Mesothelial cell of epicardium (in vitro differentiated cells): ENCODE results near the gene TUSC2. TPM values are rescaled to one million over a fixed set of nuclear protein-coding genes. Genes with fewer than 3 reads are reported as not detected.
A peak's percentile ranks its signal among the peaks of the same experiment; 100 is the strongest.
"Not testable (repeated sequence)": the region's sequence is repeated elsewhere in the genome, so short reads cannot be mapped to it uniquely, and the experiment has no call there.

ENCODE experiments used
- DNase-seq, 2 experiments: peaks; one replicate each; pipeline ENCODE4 v3.0.0; 2021; ENCODE audit warnings: low spot score in 2 of 2; ENCODE audit not compliant: unreplicated experiment in 2 of 2
- H3K27ac Mint-ChIP-seq: 2 replicates; pipeline ENCODE4 v1.8.0; 2021; ENCODE audit warnings: mixed read lengths
- H3K27me3 Mint-ChIP-seq: 2 replicates; pipeline ENCODE4 v1.8.0; 2021; ENCODE audit warnings: low read depth, mixed read lengths
- H3K36me3 Mint-ChIP-seq: 2 replicates; pipeline ENCODE4 v1.8.0; 2021; ENCODE audit warnings: mixed read lengths
- H3K4me1 Mint-ChIP-seq: 2 replicates; pipeline ENCODE4 v1.8.0; 2021; ENCODE audit warnings: mixed read lengths
- H3K4me3 Mint-ChIP-seq: 2 replicates; pipeline ENCODE4 v1.8.0; 2021; ENCODE audit warnings: mild to moderate bottlenecking, moderate library complexity, mixed read lengths
- H3K9me3 Mint-ChIP-seq: 2 replicates; pipeline ENCODE4 v1.8.0; 2021; ENCODE audit warnings: mixed read lengths
- total RNA-seq: library from RNA; stranded (reverse); gene quantifications from 3 replicates; pipeline ENCODE4 v1.2.1, GENCODE V29; 2021
- TF ChIP-seq, protein P1 (sequence below): fragments of 200-600 bp; sonication (generic); IDR thresholded peaks from one replicate; pipeline ENCODE4 v1.5.0; 2021; ENCODE audit warnings: antibody characterized with exemption; ENCODE audit not compliant: unreplicated experiment

The TUSC2 gene
- total RNA-seq, 1 donor from 2014 or later, result 19.8 TPM

DNA sequence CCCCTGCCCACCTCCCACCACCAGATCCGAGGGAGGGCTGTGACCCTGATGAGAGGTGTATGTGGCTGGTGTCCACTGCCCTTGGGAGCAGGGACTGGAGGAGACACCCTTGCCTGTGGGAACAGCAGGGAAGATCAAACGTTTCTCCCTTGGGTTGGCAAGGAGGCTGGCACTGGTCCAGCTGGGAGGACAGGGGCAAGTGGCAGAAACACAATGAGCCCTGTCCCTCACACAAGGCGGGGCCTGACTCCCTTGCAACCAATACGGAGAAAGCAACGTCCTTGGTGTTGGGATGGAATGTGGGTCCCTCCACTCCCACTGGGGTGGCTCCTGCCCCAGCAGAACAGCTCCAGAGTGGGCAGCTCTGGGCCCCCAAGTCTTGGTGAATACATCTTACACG, 10.7 kb downstream of the TUSC2 start:
- no peaks in the 10 kb centered on the region for H3K27me3 Mint-ChIP-seq
- H3K4me3 Mint-ChIP-seq, result no peak overlapping the region
- H3K27ac Mint-ChIP-seq, result peak overlapping the region; percentile 95
- no peaks in the 10 kb centered on the region for H3K9me3 Mint-ChIP-seq
- TF ChIP-seq, protein P1, sequence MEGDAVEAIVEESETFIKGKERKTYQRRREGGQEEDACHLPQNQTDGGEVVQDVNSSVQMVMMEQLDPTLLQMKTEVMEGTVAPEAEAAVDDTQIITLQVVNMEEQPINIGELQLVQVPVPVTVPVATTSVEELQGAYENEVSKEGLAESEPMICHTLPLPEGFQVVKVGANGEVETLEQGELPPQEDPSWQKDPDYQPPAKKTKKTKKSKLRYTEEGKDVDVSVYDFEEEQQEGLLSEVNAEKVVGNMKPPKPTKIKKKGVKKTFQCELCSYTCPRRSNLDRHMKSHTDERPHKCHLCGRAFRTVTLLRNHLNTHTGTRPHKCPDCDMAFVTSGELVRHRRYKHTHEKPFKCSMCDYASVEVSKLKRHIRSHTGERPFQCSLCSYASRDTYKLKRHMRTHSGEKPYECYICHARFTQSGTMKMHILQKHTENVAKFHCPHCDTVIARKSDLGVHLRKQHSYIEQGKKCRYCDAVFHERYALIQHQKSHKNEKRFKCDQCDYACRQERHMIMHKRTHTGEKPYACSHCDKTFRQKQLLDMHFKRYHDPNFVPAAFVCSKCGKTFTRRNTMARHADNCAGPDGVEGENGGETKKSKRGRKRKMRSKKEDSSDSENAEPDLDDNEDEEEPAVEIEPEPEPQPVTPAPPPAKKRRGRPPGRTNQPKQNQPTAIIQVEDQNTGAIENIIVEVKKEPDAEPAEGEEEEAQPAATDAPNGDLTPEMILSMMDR, result no peak
- H3K4me1 Mint-ChIP-seq, result peaks cover 43% of the 10 kb centered on the region
- no peak for DNase-seq
- peaks cover 23% of the 10 kb centered on the region for H3K36me3 Mint-ChIP-seq

DNA sequence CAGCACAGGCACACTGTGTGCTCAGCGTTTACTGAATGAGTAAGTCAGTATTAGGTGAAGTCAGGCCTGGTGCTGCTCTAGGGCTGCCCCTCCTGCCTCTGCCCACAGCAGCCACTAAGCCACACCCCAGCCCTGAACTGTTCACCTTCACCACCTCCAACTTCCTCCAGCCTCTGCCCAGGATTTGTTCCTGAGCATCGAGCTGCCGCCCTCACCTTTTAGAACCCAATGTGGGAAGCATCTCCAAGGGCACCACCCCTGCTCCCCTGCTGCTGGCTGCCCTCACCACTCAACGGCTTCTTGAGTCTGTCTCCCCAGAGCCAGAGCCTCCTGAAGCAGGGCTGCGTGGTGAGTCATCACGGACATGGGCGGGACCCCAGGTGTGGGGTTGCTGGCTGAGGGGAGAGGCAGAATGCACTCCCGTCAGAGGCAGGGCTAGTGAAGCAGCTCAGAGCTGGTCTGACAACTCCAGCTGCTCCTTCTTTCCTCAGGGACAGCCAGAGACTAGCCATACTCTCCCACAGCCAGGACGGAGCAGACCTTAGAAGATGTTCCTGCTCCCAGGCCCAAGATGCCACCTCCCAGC, 11.3 kb downstream of the TUSC2 start:
- TF ChIP-seq, protein P1, result no peak

DNA sequence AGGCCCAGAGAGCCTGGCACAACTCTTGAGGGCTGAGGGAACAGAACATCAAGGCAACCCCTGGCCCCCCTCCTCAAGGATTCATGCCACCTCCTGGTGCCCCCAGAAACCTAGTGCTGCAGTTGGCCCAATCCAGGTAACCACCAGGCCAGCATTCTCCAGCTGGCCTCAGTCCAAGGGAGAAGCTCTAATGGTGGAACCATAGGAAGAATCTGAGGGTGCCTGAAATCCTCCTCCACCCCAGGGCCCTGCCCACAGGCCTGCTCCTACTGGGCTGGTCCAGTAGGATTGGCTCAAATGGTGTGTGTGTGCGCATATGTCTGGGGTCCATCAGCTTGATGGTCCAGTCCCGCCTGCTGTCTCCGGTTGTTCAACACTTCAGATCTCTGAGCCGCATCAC, 13.2 kb downstream of the TUSC2 start:
- Mint-ChIP-seq H3K27ac (no peak overlapping the region), H3K9me3 (peaks cover 2% of the 10 kb centered on the region), H3K36me3 (peaks cover 28% of the 10 kb centered on the region), H3K4me1 (peaks cover 35% of the 10 kb centered on the region), H3K27me3 (no peaks in the 10 kb centered on the region), H3K4me3 (no peak overlapping the region)
- DNase-seq, result no peak
- TF ChIP-seq, protein P1, result no peak

More for the DNA sequence above, 11.3 kb downstream of the TUSC2 start:
- no peaks in the 10 kb centered on the region for H3K27me3 Mint-ChIP-seq
- peak overlapping the region; percentile 23 for H3K4me3 Mint-ChIP-seq
- peak in 1 of 2 experiments; percentile 63 for DNase-seq
- peaks cover 23% of the 10 kb centered on the region for H3K36me3 Mint-ChIP-seq
- no peaks in the 10 kb centered on the region for H3K9me3 Mint-ChIP-seq
- H3K27ac Mint-ChIP-seq, result peak overlapping the region; percentile 95
- H3K4me1 Mint-ChIP-seq, result peaks cover 42% of the 10 kb centered on the region

DNA sequence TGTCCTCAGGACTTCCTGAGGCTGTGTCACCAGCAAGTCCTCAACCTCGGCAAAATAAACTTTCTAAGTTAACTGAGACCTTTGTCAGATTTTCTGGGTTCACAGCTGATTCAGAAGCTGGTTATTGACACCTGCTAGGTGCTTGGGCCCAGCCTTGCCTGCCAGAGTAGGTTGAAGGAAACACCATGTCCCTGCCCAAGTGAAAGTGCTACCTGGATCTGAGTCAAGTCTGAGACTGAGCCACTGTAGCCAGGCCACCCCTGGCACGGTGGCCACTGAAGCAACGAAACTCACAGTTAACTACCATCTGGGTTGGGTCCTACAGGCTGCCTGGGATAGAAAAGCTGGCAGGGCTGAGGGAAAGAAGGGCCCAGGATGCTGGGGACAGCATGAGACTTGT, 13.7 kb downstream of the TUSC2 start:
- Mint-ChIP-seq H3K36me3 (peaks cover 32% of the 10 kb centered on the region), H3K4me1 (peaks cover 30% of the 10 kb centered on the region), H3K4me3 (no peak overlapping the region)

DNA sequence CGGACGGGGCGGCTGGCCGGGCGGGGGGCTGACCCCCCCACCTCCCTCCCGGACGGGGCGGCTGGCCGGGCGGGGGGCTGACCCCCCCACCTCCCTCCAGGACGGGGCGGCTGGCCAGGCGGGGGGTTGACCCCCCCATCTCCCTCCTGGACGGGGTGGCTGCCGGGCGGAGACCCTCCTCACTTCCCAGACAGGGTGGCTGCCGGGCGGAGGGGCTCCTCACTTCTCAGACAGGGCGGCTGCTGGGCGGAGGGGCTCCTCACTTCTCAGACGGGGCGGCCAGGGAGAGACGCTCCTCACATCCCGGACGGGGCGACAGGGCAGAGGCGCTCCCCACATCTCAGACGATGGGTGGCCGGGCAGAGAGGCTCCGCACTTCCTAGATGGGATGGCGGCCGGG, 16.0 kb downstream of the TUSC2 start:
- H3K27me3 Mint-ChIP-seq, H3K27ac Mint-ChIP-seq, DNase-seq, H3K4me1 Mint-ChIP-seq, H3K9me3 Mint-ChIP-seq, H3K4me3 Mint-ChIP-seq: not testable (repeated sequence)
- peaks cover 31% of the 10 kb centered on the region for H3K36me3 Mint-ChIP-seq

More for the DNA sequence above, 13.7 kb downstream of the TUSC2 start:
- Mint-ChIP-seq H3K27me3 (no peaks in the 10 kb centered on the region), H3K27ac (peak overlapping the region; percentile 2), H3K9me3 (peaks cover 4% of the 10 kb centered on the region)
- DNase-seq, result no peak
- TF ChIP-seq, protein P1, result no peak

DNA sequence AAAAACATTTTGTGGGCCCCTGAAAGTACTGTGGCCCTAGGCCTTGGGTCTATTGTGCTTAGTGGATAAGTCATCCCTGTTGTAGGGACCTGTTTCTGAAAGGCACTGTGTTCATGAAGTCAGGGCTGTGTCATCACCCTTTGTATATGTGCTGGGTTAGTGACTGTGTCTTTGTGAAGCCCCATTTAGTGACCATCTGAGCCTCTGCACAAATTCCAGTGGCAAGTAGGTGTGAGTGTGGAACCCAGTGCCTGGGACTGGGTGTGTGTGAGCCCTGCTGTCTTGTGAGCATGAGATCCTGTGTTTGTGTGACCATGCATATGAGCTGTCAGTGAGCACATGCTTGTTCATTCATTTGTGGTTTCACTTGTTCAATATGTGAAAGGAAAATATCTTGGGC, 23.4 kb downstream of the TUSC2 start:
- no peaks in the 10 kb centered on the region for H3K27me3 Mint-ChIP-seq
- H3K4me1 Mint-ChIP-seq, result peaks cover 16% of the 10 kb centered on the region
- no peak for DNase-seq
- H3K9me3 Mint-ChIP-seq, result no peaks in the 10 kb centered on the region
- TF ChIP-seq, protein P1, result no peak
- peaks cover 6% of the 10 kb centered on the region for H3K36me3 Mint-ChIP-seq
- no peak overlapping the region for H3K4me3 Mint-ChIP-seq
- H3K27ac Mint-ChIP-seq, result no peak overlapping the region
